Hypothalamus (tissue), 51 donors: ENCODE measurements around the gene PROM1.

Source experiments
- DNase-seq, 51 donors: peaks; one replicate each; lab custom pipeline; 2025; lab: John Stamatoyannopoulos, UW

Gene PROM1

GRCh38 chr4:16110661-16111290 lies 27.0 kb upstream of the PROM1 start:
- no peak for DNase-seq

- no peak for DNase-seq
These were observed 26.4 kb upstream of the PROM1 start for GRCh38 chr4:16110199-16110598.

- no peak for DNase-seq
These were observed 25.4 kb upstream of the PROM1 start for GRCh38 chr4:16109256-16109655.

- DNase-seq: no peak
These were observed 23.1 kb upstream of the PROM1 start for GRCh38 chr4:16106956-16107355.

- DNase-seq: no peak
These were observed 20.7 kb upstream of the PROM1 start for GRCh38 chr4:16104520-16104919.

GRCh38 chr4:16102356-16102755 lies 18.5 kb upstream of the PROM1 start:
- no peak for DNase-seq

- no peak for DNase-seq
These were observed 17.0 kb upstream of the PROM1 start for GRCh38 chr4:16100833-16101232.

- DNase-seq: no peak
These were observed 9.0 kb upstream of the PROM1 start for GRCh38 chr4:16092682-16093319.

- DNase-seq: no peak
These were observed 6.4 kb upstream of the PROM1 start for GRCh38 chr4:16090096-16090705.

- no peak for DNase-seq
These were observed 5.3 kb upstream of the PROM1 start for GRCh38 chr4:16089156-16089555.

GRCh38 chr4:16088601-16089000 lies 4.8 kb upstream of the PROM1 start:
- DNase-seq: no peak

- no peak for DNase-seq
These were observed 2.0 kb upstream of the PROM1 start for GRCh38 chr4:16085822-16086221.

GRCh38 chr4:16082426-16083240 lies 1.2 kb downstream of the PROM1 start:
- DNase-seq: peak in 15 of 51 donors; percentile 3 to 33 (median 15)

GRCh38 chr4:16082041-16082425 lies 1.8 kb downstream of the PROM1 start:
- no peak for DNase-seq

GRCh38 chr4:16079046-16079445 lies 4.8 kb downstream of the PROM1 start:
- no peak for DNase-seq

GRCh38 chr4:16078195-16078760 lies 5.5 kb downstream of the PROM1 start:
- no peak for DNase-seq

- DNase-seq: no peak
These were observed 6.0 kb downstream of the PROM1 start for GRCh38 chr4:16077786-16078185.

GRCh38 chr4:16075975-16076757 lies 7.7 kb downstream of the PROM1 start:
- no peak for DNase-seq

GRCh38 chr4:16075061-16075460 lies 8.8 kb downstream of the PROM1 start:
- no peak for DNase-seq

- no peak for DNase-seq
These were observed 11.7 kb downstream of the PROM1 start for GRCh38 chr4:16072168-16072567.
